HepG2 (cell line): ENCODE data around the gene KCNAB1. TPM values are rescaled to one million over a fixed set of nuclear protein-coding genes. Genes with fewer than 3 reads are reported as not detected.

Source experiments
- ARNTL ChIP-seq: sonication (generic); formaldehyde crosslinking; IDR thresholded peaks from 2 replicates; pipeline ENCODE4 v1.4.0; 2020; ENCODE audit warnings: mild to moderate bottlenecking, missing genetic modification reagents
- CBX2 ChIP-seq, 2 experiments: fragments of 200-600 bp in 1 of 2; sonication (generic); formaldehyde crosslinking in 1 of 2; IDR thresholded peaks; 2 replicates each; pipeline versions ENCODE4 v1.7.0 to v1.8.1; 2018 to 2022; ENCODE audit warnings: low read depth in 2 of 2, low read length in 1 of 2, mild to moderate bottlenecking in 1 of 2, missing genetic modification reagents in 1 of 2
- CBX5 ChIP-seq: sonication (generic); formaldehyde crosslinking; IDR thresholded peaks from 2 replicates; pipeline ENCODE4 v1.4.0; 2020; ENCODE audit warnings: missing genetic modification reagents, borderline replicate concordance
- HDAC1 ChIP-seq: sonication (generic); formaldehyde crosslinking; IDR thresholded peaks from 2 replicates; pipeline ENCODE4 v1.5.1; 2020; ENCODE audit warnings: mild to moderate bottlenecking, missing genetic modification reagents
- MEIS1 ChIP-seq: sonication (generic); formaldehyde crosslinking; IDR thresholded peaks from 2 replicates; pipeline ENCODE4 v1.9.0; 2021; ENCODE audit warnings: mild to moderate bottlenecking, missing genetic modification reagents, moderate library complexity, borderline replicate concordance
- NBN ChIP-seq: fragments of 450-650 bp; conservative IDR thresholded peaks from 2 replicates; pipeline ENCODE4 v1.6.1; 2017
- NFE2L1 ChIP-seq: sonication (generic); formaldehyde crosslinking; IDR thresholded peaks from 2 replicates; pipeline ENCODE4 v1.4.0; 2020; ENCODE audit warnings: missing genetic modification reagents, mild to moderate bottlenecking, borderline replicate concordance
- POLR2A ChIP-seq, 2 experiments: IDR thresholded peaks; 2 replicates each; pipeline ENCODE4 v1.6.1; 2011; ENCODE audit warnings: low read depth in 2 of 2, low read length in 2 of 2, mild to moderate bottlenecking in 1 of 2, moderate library complexity in 1 of 2; ENCODE audit not compliant: insufficient read depth in 1 of 2
- ZFP41 ChIP-seq: sonication (generic); formaldehyde crosslinking; IDR thresholded peaks from 2 replicates; pipeline ENCODE4 v1.4.0; 2020; ENCODE audit warnings: mild to moderate bottlenecking, missing genetic modification reagents, borderline replicate concordance
- ZNF274 ChIP-seq: sonication (generic); formaldehyde crosslinking; IDR thresholded peaks from 2 replicates; pipeline ENCODE4 v1.5.1; 2020; ENCODE audit warnings: mild to moderate bottlenecking, missing genetic modification reagents
- ZNF331 ChIP-seq: sonication (generic); formaldehyde crosslinking; IDR thresholded peaks from 2 replicates; pipeline ENCODE4 v1.4.0; 2020; ENCODE audit warnings: missing genetic modification reagents
- ZNF441 ChIP-seq: sonication (generic); formaldehyde crosslinking; IDR thresholded peaks from 2 replicates; pipeline ENCODE4 v1.7.0; 2021; ENCODE audit warnings: missing genetic modification reagents, borderline replicate concordance
- ZNF598 ChIP-seq: sonication (generic); formaldehyde crosslinking; IDR thresholded peaks from 2 replicates; pipeline ENCODE4 v1.5.1; 2020; ENCODE audit warnings: mild to moderate bottlenecking, missing genetic modification reagents, borderline replicate concordance
- ZSCAN29 ChIP-seq: sonication (generic); formaldehyde crosslinking; conservative IDR thresholded peaks from 2 replicates; pipeline ENCODE4 v1.4.0; 2020; ENCODE audit warnings: mild to moderate bottlenecking, missing genetic modification reagents
- ZSCAN9 ChIP-seq: IDR thresholded peaks from 2 replicates; pipeline ENCODE4 v1.6.1; 2016; ENCODE audit warnings: borderline replicate concordance
- polyA plus RNA-seq, 8 experiments: library from polyadenylated mRNA; depleted of rRNA in 3 of 8; stranded (reverse) in 7 of 8; unstranded in 1 of 8; fragments of >200 nt; fragmentation: Illumina TruSeq in 4 of 8; extraction: Trizol in 4 of 8; gene quantifications; 2 replicates each; pipeline versions ENCODE4 v1.2.1 to v1.2.3, GENCODE V29; 2011 to 2016; ENCODE audit warnings: low read depth in 4 of 8, missing spikeins in 1 of 8, mixed read lengths in 1 of 8; ENCODE audit not compliant: insufficient read depth in 1 of 8
- total RNA-seq, 5 experiments: library from RNA; depleted of rRNA; stranded (reverse); fragments of >200 nt; fragmentation: Illumina TruSeq; extraction: Trizol; gene quantifications; 2 replicates each; pipeline ENCODE4 v1.2.3, GENCODE V29; 2016; ENCODE audit warnings: low read depth in 1 of 5
- TF ChIP-seq, protein P1 (sequence below): sonication (generic); formaldehyde crosslinking; IDR thresholded peaks from 2 replicates; pipeline ENCODE4 v1.4.0; 2020; ENCODE audit warnings: missing genetic modification reagents
- TF ChIP-seq, protein P2 (sequence below): fragments of 450-650 bp; IDR thresholded peaks from 2 replicates; pipeline ENCODE4 v1.6.1; 2016
- TF ChIP-seq, protein P3 (sequence below): sonication (generic); formaldehyde crosslinking; IDR thresholded peaks from 2 replicates; pipeline ENCODE4 v1.5.1; 2020; ENCODE audit warnings: mild to moderate bottlenecking, missing genetic modification reagents, borderline replicate concordance
- TF ChIP-seq, protein P4 (sequence below): sonication (generic); formaldehyde crosslinking; IDR thresholded peaks from 2 replicates; pipeline ENCODE4 v1.4.0; 2020; ENCODE audit warnings: missing genetic modification reagents
- TF ChIP-seq, protein P5 (sequence below): IDR thresholded peaks from 2 replicates; pipeline ENCODE4 v1.6.1; 2016

KCNAB1 gene
- total and polyA plus RNA-seq, 2 of the 13 experiments (the other 11 are each of a cell fraction or from before 2014, with no cell fraction given): not detected

DNA sequence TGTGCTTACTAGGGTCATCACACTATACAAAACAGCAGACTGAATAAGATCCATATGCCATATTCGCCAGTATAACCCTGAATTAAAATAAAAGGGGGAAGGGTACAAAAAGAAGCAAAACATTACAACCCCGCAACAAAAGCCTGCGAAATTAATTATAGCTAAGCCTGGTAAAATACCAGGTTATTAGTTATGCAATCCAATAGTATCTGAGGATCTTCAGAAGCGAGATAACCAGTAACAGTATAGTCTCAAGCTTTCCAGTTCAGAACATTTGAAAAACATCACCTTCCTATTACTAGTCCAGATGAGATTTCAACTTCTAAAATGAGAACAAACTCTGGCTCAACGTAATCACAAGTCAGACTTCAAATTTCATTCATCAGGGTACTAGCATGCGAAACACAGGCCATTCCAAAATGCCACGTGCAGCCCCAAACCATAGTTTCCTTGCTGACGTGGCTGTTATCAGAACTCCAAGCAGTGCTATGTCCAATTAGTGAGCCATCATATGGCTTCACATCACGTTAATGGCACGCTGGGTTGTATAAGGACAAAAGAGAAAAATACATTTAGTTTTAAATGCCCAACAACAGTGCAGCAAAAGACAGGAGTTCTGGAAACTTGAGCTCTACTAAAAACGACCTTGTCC lies 433.5 kb downstream of the KCNAB1 start (continued):
- TF ChIP-seq, protein P1, sequence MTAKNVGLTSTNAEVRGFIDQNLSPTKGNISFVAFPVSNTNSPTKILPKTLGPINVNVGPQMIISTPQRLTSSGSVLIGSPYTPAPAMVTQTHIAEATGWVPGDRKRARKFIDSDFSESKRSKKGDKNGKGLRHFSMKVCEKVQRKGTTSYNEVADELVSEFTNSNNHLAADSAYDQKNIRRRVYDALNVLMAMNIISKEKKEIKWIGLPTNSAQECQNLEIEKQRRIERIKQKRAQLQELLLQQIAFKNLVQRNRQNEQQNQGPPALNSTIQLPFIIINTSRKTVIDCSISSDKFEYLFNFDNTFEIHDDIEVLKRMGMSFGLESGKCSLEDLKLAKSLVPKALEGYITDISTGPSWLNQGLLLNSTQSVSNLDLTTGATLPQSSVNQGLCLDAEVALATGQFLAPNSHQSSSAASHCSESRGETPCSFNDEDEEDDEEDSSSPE: peak; percentile 68; the same call in 1 of the 2 replicates
- TF ChIP-seq ZNF274 (CRISPR knock-in tag): no peak
- TF ChIP-seq, protein P2, sequence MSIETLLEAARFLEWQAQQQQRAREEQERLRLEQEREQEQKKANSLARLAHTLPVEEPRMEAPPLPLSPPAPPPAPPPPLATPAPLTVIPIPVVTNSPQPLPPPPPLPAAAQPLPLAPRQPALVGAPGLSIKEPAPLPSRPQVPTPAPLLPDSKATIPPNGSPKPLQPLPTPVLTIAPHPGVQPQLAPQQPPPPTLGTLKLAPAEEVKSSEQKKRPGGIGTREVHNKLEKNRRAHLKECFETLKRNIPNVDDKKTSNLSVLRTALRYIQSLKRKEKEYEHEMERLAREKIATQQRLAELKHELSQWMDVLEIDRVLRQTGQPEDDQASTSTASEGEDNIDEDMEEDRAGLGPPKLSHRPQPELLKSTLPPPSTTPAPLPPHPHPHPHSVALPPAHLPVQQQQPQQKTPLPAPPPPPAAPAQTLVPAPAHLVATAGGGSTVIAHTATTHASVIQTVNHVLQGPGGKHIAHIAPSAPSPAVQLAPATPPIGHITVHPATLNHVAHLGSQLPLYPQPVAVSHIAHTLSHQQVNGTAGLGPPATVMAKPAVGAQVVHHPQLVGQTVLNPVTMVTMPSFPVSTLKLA: peak; percentile 67
- no peak for TF ChIP-seq ZSCAN9
- TF ChIP-seq, protein P3, sequence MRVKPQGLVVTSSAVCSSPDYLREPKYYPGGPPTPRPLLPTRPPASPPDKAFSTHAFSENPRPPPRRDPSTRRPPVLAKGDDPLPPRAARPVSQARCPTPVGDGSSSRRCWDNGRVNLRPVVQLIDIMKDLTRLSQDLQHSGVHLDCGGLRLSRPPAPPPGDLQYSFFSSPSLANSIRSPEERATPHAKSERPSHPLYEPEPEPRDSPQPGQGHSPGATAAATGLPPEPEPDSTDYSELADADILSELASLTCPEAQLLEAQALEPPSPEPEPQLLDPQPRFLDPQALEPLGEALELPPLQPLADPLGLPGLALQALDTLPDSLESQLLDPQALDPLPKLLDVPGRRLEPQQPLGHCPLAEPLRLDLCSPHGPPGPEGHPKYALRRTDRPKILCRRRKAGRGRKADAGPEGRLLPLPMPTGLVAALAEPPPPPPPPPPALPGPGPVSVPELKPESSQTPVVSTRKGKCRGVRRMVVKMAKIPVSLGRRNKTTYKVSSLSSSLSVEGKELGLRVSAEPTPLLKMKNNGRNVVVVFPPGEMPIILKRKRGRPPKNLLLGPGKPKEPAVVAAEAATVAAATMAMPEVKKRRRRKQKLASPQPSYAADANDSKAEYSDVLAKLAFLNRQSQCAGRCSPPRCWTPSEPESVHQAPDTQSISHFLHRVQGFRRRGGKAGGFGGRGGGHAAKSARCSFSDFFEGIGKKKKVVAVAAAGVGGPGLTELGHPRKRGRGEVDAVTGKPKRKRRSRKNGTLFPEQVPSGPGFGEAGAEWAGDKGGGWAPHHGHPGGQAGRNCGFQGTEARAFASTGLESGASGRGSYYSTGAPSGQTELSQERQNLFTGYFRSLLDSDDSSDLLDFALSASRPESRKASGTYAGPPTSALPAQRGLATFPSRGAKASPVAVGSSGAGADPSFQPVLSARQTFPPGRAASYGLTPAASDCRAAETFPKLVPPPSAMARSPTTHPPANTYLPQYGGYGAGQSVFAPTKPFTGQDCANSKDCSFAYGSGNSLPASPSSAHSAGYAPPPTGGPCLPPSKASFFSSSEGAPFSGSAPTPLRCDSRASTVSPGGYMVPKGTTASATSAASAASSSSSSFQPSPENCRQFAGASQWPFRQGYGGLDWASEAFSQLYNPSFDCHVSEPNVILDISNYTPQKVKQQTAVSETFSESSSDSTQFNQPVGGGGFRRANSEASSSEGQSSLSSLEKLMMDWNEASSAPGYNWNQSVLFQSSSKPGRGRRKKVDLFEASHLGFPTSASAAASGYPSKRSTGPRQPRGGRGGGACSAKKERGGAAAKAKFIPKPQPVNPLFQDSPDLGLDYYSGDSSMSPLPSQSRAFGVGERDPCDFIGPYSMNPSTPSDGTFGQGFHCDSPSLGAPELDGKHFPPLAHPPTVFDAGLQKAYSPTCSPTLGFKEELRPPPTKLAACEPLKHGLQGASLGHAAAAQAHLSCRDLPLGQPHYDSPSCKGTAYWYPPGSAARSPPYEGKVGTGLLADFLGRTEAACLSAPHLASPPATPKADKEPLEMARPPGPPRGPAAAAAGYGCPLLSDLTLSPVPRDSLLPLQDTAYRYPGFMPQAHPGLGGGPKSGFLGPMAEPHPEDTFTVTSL (CRISPR knock-in tag): peak; percentile 35; the same call in 1 of the 2 replicates
- TF ChIP-seq ZNF441 (CRISPR knock-in tag): no peak
- TF ChIP-seq CBX2 (IDR thresholded peaks at IDR 0.05; ENCODE audit: low read depth, low read length): no peak
- TF ChIP-seq CBX2 (CRISPR knock-in tag; IDR thresholded peaks at IDR 0.05; ENCODE audit: low read depth): no peak
- no peak for TF ChIP-seq ZNF598 (CRISPR knock-in tag)
- TF ChIP-seq HDAC1 (CRISPR knock-in tag): no peak; the same call in 1 of the 2 replicates
- TF ChIP-seq NFE2L1 (CRISPR knock-in tag): no peak
- no peak for TF ChIP-seq ZFP41 (CRISPR knock-in tag)
- peak in 1 of 2 experiments; percentile 52; a peak in 1 of 4 replicates for TF ChIP-seq POLR2A (IDR thresholded peaks at IDR 0.05; ENCODE audit: insufficient read depth in 1 of 2, low read depth in 2 of 2, low read length in 2 of 2)
- 0 out of 2 replicates have a peak, but pooled peaks have one; percentile 31 for TF ChIP-seq ARNTL (CRISPR knock-in tag)
- 0 out of 2 replicates have a peak, but pooled peaks have one; percentile 12 for TF ChIP-seq ZNF331
- no peak for TF ChIP-seq NBN
- TF ChIP-seq, protein P4, sequence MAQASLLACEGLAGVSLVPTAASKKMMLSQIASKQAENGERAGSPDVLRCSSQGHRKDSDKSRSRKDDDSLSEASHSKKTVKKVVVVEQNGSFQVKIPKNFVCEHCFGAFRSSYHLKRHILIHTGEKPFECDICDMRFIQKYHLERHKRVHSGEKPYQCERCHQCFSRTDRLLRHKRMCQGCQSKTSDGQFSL (CRISPR knock-in tag): no peak
- TF ChIP-seq, protein P5, sequence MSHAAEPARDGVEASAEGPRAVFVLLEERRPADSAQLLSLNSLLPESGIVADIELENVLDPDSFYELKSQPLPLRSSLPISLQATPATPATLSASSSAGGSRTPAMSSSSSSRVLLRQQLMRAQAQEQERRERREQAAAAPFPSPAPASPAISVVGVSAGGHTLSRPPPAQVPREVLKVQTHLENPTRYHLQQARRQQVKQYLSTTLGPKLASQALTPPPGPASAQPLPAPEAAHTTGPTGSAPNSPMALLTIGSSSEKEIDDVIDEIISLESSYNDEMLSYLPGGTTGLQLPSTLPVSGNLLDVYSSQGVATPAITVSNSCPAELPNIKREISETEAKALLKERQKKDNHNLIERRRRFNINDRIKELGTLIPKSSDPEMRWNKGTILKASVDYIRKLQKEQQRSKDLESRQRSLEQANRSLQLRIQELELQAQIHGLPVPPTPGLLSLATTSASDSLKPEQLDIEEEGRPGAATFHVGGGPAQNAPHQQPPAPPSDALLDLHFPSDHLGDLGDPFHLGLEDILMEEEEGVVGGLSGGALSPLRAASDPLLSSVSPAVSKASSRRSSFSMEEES (CRISPR knock-in tag): peak; percentile 15; the same call in 1 of the 2 replicates
- TF ChIP-seq MEIS1 (CRISPR knock-in tag): no peak
- no peak for TF ChIP-seq CBX5 (CRISPR knock-in tag)
- TF ChIP-seq ZSCAN29 (CRISPR knock-in tag): no peak
